VCaP (cell line): ENCODE results near the gene FSTL4.

Experiments
- H3K27ac ChIP-seq: fragments of 450-650 bp; 2 replicates; pipeline ENCODE4 v1.5.1; 2017
- TF ChIP-seq, protein P1 (sequence below): fragments of 450-650 bp; conservative IDR thresholded peaks from 2 replicates; pipeline ENCODE4 v1.5.1; 2017; ENCODE audit warnings: mild to moderate bottlenecking, moderate library complexity

FSTL4 gene

DNA sequence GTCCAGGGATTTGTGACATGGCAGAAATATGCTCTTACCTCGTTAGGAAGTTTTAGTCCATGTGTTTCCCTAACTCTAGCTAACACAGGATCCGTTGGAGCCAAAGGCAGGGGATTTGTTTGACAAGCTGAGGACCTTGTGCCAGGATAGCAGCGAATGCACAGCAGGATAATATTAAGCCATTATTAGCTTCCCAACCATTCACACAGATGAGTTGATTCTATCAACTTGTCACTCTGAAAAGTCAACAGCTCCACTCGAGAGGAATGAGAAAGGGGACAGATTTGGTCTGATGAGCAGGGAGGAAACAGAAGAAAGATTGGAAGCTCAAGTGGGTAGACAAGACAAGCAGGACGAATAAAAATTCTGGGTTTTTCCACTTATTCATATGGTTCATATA lies 106.2 kb downstream of the FSTL4 start:
- TF ChIP-seq, protein P1, sequence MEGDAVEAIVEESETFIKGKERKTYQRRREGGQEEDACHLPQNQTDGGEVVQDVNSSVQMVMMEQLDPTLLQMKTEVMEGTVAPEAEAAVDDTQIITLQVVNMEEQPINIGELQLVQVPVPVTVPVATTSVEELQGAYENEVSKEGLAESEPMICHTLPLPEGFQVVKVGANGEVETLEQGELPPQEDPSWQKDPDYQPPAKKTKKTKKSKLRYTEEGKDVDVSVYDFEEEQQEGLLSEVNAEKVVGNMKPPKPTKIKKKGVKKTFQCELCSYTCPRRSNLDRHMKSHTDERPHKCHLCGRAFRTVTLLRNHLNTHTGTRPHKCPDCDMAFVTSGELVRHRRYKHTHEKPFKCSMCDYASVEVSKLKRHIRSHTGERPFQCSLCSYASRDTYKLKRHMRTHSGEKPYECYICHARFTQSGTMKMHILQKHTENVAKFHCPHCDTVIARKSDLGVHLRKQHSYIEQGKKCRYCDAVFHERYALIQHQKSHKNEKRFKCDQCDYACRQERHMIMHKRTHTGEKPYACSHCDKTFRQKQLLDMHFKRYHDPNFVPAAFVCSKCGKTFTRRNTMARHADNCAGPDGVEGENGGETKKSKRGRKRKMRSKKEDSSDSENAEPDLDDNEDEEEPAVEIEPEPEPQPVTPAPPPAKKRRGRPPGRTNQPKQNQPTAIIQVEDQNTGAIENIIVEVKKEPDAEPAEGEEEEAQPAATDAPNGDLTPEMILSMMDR: no peak

DNA sequence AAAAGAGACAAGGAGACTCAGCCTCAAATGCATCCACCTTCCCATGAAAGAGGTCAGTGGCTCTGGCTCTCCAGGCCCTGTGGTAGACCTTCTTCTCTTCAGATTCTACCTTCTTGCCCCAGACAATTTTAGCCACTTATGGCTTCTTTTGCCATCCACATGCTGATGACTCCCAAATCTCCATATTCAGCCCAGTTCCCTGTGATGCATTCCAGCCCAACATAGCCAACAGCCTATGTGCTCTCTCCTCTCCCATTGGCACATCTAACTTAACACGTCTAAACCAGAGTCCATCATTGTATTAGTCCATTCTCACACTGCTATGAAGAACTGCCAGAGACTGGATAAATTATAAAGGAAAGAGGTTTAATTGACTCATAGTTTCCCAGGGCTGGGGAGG lies 108.8 kb downstream of the FSTL4 start:
- TF ChIP-seq, protein P1: no peak
- H3K27ac ChIP-seq: no peak overlapping the region

More for the DNA sequence above, 106.2 kb downstream of the FSTL4 start:
- peak overlapping the region; percentile 67 for H3K27ac ChIP-seq

DNA sequence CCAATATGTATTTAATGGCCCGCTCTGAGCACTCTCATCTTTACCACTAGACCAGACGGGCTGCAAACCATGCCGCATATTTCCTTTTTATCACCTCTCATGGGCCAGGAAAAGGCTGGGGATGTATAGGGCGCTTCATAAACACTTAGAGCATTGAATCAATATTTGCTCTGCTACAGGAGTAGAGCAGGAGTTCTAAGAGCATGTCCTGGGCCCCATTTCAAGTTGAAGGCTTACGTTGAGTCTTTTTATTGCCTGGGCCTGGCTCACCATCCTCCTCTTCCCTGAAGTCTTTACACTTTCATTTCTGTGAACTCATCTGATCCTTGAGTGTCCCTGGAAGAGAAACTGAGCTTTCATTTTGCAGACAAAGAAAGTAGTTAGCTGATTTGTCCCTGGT lies 112.4 kb downstream of the FSTL4 start:
- TF ChIP-seq, protein P1: no peak
- peak overlapping the region; percentile 34 for H3K27ac ChIP-seq

DNA sequence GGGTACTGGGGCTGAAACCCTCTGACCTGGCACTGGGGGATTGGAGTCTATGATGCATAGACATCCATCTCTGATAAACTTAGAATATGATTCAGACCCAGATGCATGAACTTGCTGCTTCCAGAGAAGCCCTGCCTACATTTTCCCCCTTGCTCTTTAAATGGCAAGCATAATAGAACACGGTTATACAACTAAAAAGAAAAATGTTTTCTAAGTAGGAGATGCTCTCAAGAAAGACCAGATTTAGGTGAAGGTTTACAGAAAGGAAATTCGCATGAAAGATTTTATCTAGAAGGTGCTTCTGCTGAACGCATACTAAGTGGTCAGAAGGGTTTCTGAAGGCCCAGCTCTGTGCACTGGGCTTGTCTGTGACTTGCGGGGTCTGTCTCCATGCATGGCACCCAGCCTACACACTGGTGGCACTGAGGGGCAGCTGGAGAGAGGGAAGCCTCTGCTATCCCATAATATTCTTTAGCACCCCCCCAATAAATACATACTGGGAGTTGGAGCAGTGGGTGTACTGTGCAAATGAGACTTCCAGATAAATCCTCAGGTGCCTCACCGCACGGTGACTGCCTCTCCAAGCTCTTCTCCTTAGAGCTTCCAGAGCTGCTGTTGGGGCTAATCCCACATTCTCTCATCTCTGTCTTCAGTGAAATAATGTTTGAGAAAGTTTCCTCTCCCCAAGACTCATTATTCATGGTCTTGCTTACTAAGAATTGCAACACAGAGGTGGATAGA lies 114.6 kb downstream of the FSTL4 start:
- no peak overlapping the region for H3K27ac ChIP-seq
- TF ChIP-seq, protein P1: no peak

DNA sequence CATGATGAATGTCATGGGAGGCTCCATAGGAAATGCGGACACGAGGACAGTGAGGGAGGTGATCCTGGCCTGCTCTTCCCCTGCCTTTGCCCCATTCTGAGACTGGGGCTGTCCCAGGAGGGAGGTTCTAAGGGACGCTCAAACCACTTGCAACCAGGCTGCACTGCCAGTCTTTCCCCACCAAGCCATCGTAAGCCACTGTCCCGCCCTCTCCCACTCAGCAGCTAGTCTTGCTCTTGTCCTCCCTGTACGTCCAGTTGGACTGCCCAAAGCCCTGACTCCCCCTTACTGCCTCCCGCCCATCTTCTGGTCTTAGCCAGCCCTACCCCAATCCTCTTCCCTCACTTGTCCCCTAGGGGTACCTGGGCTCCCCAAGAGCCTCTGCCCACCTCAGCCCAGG lies 115.7 kb downstream of the FSTL4 start:
- TF ChIP-seq, protein P1: no peak
- H3K27ac ChIP-seq: no peak overlapping the region

DNA sequence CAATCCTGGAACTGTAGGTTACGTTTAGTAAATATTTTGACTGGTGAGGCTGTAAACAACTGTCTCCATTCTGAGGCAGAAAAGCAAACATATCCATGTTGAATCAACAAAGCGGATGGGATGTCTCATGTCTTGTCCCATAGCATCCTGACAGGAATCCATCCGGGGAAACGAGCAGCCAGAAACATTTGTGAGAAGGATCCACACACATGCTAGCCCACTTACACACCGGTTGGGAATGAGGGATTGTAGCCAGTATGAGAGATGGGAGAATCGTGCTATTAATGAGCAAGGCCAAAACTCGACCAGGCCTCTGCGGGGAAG lies 117.5 kb downstream of the FSTL4 start:
- H3K27ac ChIP-seq: no peak overlapping the region

DNA sequence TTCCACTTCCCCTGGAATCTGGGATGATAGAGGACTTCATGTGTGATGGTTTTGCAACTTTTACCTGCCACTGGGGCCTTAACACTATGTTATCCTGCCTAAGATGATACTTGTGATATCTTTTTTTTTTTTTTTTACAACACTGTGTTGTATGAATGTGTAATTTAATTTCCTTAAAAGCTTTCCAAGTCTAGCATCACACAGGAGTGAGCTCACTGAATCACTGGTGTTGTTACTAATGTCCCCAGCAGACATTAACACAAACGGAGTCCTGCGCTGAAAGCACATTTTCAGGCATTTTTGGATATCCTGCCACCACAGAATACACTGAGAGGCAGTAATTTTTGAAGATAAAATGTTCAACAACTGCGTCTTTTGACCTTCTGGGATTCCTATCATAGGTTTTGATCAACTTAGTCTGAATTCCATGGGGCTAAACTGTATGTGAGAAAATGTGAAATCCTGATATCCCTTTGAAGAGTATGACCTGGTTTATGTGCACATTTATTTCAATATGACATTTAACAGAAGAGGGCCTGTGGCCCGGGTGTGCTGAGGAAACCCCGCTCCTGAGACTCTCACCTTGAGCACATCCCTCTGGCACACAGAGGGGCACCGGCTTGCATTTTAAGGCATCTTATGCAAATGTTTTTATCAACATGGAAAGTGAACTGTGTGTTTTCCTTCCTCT lies 118.0 kb downstream of the FSTL4 start:
- TF ChIP-seq, protein P1: no peak
- H3K27ac ChIP-seq: no peak overlapping the region

More for the DNA sequence above, 117.5 kb downstream of the FSTL4 start:
- TF ChIP-seq, protein P1: no peak
